Activated CD4-positive, alpha-beta T cell treated with anti-CD3 and anti-CD28 coated beads, Interleukin-2, amount 10 ng/mL, durations not matched to agents 7 days and 5 days (primary cell): ENCODE results near the gene PCDHGA8. TPM values are rescaled to one million over a fixed set of nuclear protein-coding genes. Genes with fewer than 3 reads are reported as not detected.

Experiments
- CTCF ChIA-PET: fragments of 350-600 bp; sonication (Branson Sonifier 250); formaldehyde crosslinking; loops from one replicate; lab custom pipeline; 2021; ENCODE audit warnings: antibody characterized with exemption; lab: Charles Lee
- POLR2A ChIA-PET: fragments of 350-600 bp; sonication (Branson Sonifier 250); formaldehyde crosslinking; loops from one replicate; lab custom pipeline; 2021; ENCODE audit warnings: antibody characterized with exemption; lab: Charles Lee
- DNase-seq: peaks from one replicate; pipeline ENCODE4 v3.0.0-alpha.2; 2020
- H3K27ac Mint-ChIP-seq: one replicate; pipeline ENCODE4 v1.8.0; 2021; ENCODE audit warnings: mild to moderate bottlenecking, moderate library complexity, mixed read lengths
- H3K27me3 Mint-ChIP-seq: one replicate; pipeline ENCODE4 v1.8.0; 2021; ENCODE audit warnings: mixed read lengths
- H3K36me3 Mint-ChIP-seq: one replicate; pipeline ENCODE4 v1.8.0; 2021; ENCODE audit warnings: low read depth, mixed read lengths
- H3K4me1 Mint-ChIP-seq: one replicate; pipeline ENCODE4 v1.8.0; 2021; ENCODE audit warnings: mixed read lengths
- H3K4me3 Mint-ChIP-seq: one replicate; pipeline ENCODE4 v1.8.0; 2021; ENCODE audit warnings: mild to moderate bottlenecking, moderate library complexity, mixed read lengths
- H3K9me3 Mint-ChIP-seq: one replicate; pipeline ENCODE4 v1.8.0; 2021; ENCODE audit warnings: mixed read lengths
- total RNA-seq, 2 experiments: library from RNA; stranded (reverse); gene quantifications; one replicate each; pipeline ENCODE4 v1.2.3, GENCODE V29; 2021

PCDHGA8 gene
- total RNA-seq, 2 experiments from 2014 or later = not detected

- Mint-ChIP-seq H3K9me3 (peaks cover 31% of the 10 kb centered on the region), H3K27me3 (peaks cover 38% of the 10 kb centered on the region), H3K36me3 (peaks cover 3% of the 10 kb centered on the region), H3K27ac (no peak overlapping the region), H3K4me1 (peaks cover 2% of the 10 kb centered on the region), H3K4me3 (no peak overlapping the region)
- POLR2A ChIA-PET = no interaction called here
- CTCF ChIA-PET = interaction anchor here (2.4 kb wide), 1 partner anchor 13 kb away, joined by 7 read pairs; the partner anchor contains the start of gene PCDHGA3
- no peak for DNase-seq
Measured at GRCh38 chr5:141356950-141357349, 35.5 kb upstream of the PCDHGA8 start.

GRCh38 chr5:141359790-141360426 lies 32.5 kb upstream of the PCDHGA8 start, which contains the start of gene PCDHGB2:
Gene PCDHGB2 (plus strand): TSS chr5:141359994. CDS start chr5:141360136, 142 bp downstream.
- CTCF ChIA-PET = interaction anchor here (0.9 to 1.2 kb wide), 3 partner anchors 10 to 40 kb away, joined by 3 read pairs; partner anchors contain the start of genes PCDHGB1 and TAF7
- peaks cover 2% of the 10 kb centered on the region for H3K36me3 Mint-ChIP-seq
- POLR2A ChIA-PET = no interaction called here
- H3K27ac Mint-ChIP-seq = no peak within 1 kb of the TSS
- H3K4me1 Mint-ChIP-seq = peaks cover 2% of the 10 kb centered on the region
- no peak for DNase-seq
- peaks cover 40% of the 10 kb centered on the region for H3K9me3 Mint-ChIP-seq
- H3K4me3 Mint-ChIP-seq = peak within 1 kb of the TSS; percentile 56
- H3K27me3 Mint-ChIP-seq = peaks cover 51% of the 10 kb centered on the region

GRCh38 chr5:141360685-141361084 lies 31.7 kb upstream of the PCDHGA8 start:
- H3K4me3 Mint-ChIP-seq = no peak overlapping the region
- POLR2A ChIA-PET = no interaction called here
- peaks cover 43% of the 10 kb centered on the region for H3K9me3 Mint-ChIP-seq
- no peak overlapping the region for H3K27ac Mint-ChIP-seq
- H3K4me1 Mint-ChIP-seq = peaks cover 2% of the 10 kb centered on the region
- DNase-seq = no peak
- peaks cover 59% of the 10 kb centered on the region for H3K27me3 Mint-ChIP-seq
- peaks cover 7% of the 10 kb centered on the region for H3K36me3 Mint-ChIP-seq
- CTCF ChIA-PET = interaction anchor here (1.2 kb wide), 1 partner anchor 30 kb away, joined by 3 read pairs; no protein-coding TSS in a partner anchor

- peaks cover 2% of the 10 kb centered on the region for H3K4me1 Mint-ChIP-seq
- peaks cover 7% of the 10 kb centered on the region for H3K36me3 Mint-ChIP-seq
- H3K27me3 Mint-ChIP-seq = peaks cover 58% of the 10 kb centered on the region
- POLR2A ChIA-PET = no interaction called here
- no peak for DNase-seq
- H3K27ac Mint-ChIP-seq = no peak overlapping the region
- no peak overlapping the region for H3K4me3 Mint-ChIP-seq
- CTCF ChIA-PET = no interaction called here
- peaks cover 40% of the 10 kb centered on the region for H3K9me3 Mint-ChIP-seq
Measured at GRCh38 chr5:141362719-141363118, 29.7 kb upstream of the PCDHGA8 start.

- Mint-ChIP-seq H3K4me3 (peak within 1 kb of the TSS; percentile 25), H3K9me3 (peaks cover 40% of the 10 kb centered on the region), H3K36me3 (peaks cover 7% of the 10 kb centered on the region), H3K27ac (peak within 1 kb of the TSS; percentile 50), H3K4me1 (peaks cover 2% of the 10 kb centered on the region), H3K27me3 (peaks cover 61% of the 10 kb centered on the region)
- POLR2A ChIA-PET = interaction anchor here (0.5 to 0.6 kb wide), 2 partner anchors 47 to 76 kb away, joined by 3 read pairs; no protein-coding TSS in a partner anchor
- no peak for DNase-seq
- CTCF ChIA-PET = interaction anchor here (0.9 to 1.5 kb wide), 4 partner anchors 9 to 48 kb away, joined by 3 to 6 read pairs (median 6); partner anchors contain the start of genes PCDHGA10 and PCDHGA4
Measured at GRCh38 chr5:141363952-141364660, 28.3 kb upstream of the PCDHGA8 start, which contains the start of gene PCDHGA5. Gene PCDHGA5 (plus strand): TSS chr5:141364162. CDS start chr5:141364331, 169 bp downstream.

GRCh38 chr5:141366016-141366896 lies 26.2 kb upstream of the PCDHGA8 start:
- no peak for DNase-seq
- Mint-ChIP-seq H3K36me3 (peaks cover 7% of the 10 kb centered on the region), H3K4me1 (no peaks in the 10 kb centered on the region), H3K27me3 (peaks cover 67% of the 10 kb centered on the region), H3K4me3 (no peak overlapping the region), H3K27ac (no peak overlapping the region), H3K9me3 (peaks cover 37% of the 10 kb centered on the region)
- ChIA-PET CTCF (no interaction called here), POLR2A (no interaction called here)

- DNase-seq = no peak
- peak within 1 kb of the TSS; percentile 48 for H3K4me3 Mint-ChIP-seq
- POLR2A ChIA-PET = no interaction called here
Measured at GRCh38 chr5:141369994-141370848, 22.2 kb upstream of the PCDHGA8 start, which contains the start of gene PCDHGB3. Gene PCDHGB3 (plus strand): TSS chr5:141370242. CDS start chr5:141370395, 153 bp downstream.

GRCh38 chr5:141371572-141372475 lies 20.6 kb upstream of the PCDHGA8 start:
- Mint-ChIP-seq H3K27ac (no peak overlapping the region), H3K4me1 (peaks cover 4% of the 10 kb centered on the region), H3K4me3 (no peak overlapping the region), H3K9me3 (peaks cover 33% of the 10 kb centered on the region), H3K27me3 (peaks cover 43% of the 10 kb centered on the region), H3K36me3 (no peaks in the 10 kb centered on the region)
- ChIA-PET POLR2A (no interaction called here), CTCF (interaction anchor here (0.7 to 3.0 kb wide), 4 partner anchors 15 to 51 kb away, joined by 3 to 11 read pairs (median 3); partner anchors contain the start of genes PCDHGA1, PCDHGA10 and TAF7)
- DNase-seq = no peak

More at GRCh38 chr5:141369994-141370848, 22.2 kb upstream of the PCDHGA8 start, which contains the start of gene PCDHGB3:
- H3K4me1 Mint-ChIP-seq = peaks cover 4% of the 10 kb centered on the region
- H3K36me3 Mint-ChIP-seq = peaks cover 6% of the 10 kb centered on the region
- H3K27ac Mint-ChIP-seq = no peak within 1 kb of the TSS
- CTCF ChIA-PET = interaction anchor here (0.6 to 3.0 kb wide), 14 partner anchors 13 to 194 kb away, joined by 3 to 11 read pairs (median 4); partner anchors contain the start of genes PCDHGA1, PCDHGA10, PCDHGA11 and PCDHGA3
- peaks cover 34% of the 10 kb centered on the region for H3K9me3 Mint-ChIP-seq
- peaks cover 53% of the 10 kb centered on the region for H3K27me3 Mint-ChIP-seq

GRCh38 chr5:141373673-141374317 lies 18.6 kb upstream of the PCDHGA8 start, which contains the start of gene PCDHGA6:
Gene PCDHGA6 (plus strand): TSS chr5:141373891. CDS start chr5:141374084, 193 bp downstream.
- peak within 1 kb of the TSS; percentile 9 for H3K27ac Mint-ChIP-seq
- H3K4me3 Mint-ChIP-seq = no peak within 1 kb of the TSS
- peaks cover 33% of the 10 kb centered on the region for H3K9me3 Mint-ChIP-seq
- no peaks in the 10 kb centered on the region for H3K36me3 Mint-ChIP-seq
- peaks cover 4% of the 10 kb centered on the region for H3K4me1 Mint-ChIP-seq
- ChIA-PET CTCF (interaction anchor here (0.5 to 1.7 kb wide), 5 partner anchors 10 to 1019 kb away, joined by 3 to 6 read pairs (median 4); partner anchors contain the start of genes PCDHGA5 and PCDHGB5), POLR2A (no interaction called here)
- no peak for DNase-seq
- peaks cover 38% of the 10 kb centered on the region for H3K27me3 Mint-ChIP-seq

GRCh38 chr5:141374627-141375026 lies 17.8 kb upstream of the PCDHGA8 start:
- H3K9me3 Mint-ChIP-seq = peaks cover 33% of the 10 kb centered on the region
- no peak for DNase-seq
- peaks cover 4% of the 10 kb centered on the region for H3K4me1 Mint-ChIP-seq
- no peaks in the 10 kb centered on the region for H3K36me3 Mint-ChIP-seq
- peaks cover 32% of the 10 kb centered on the region for H3K27me3 Mint-ChIP-seq
- no peak overlapping the region for H3K4me3 Mint-ChIP-seq
- ChIA-PET CTCF (interaction anchor here (0.5 to 1.7 kb wide), 6 partner anchors 10 to 1018 kb away, joined by 3 to 6 read pairs (median 4); partner anchors contain the start of genes PCDHGA11, PCDHGA5 and PCDHGB5), POLR2A (no interaction called here)
- H3K27ac Mint-ChIP-seq = no peak overlapping the region
